HepG2 (cell line): Measurements from ENCODE around the gene IL17D. TPM values are rescaled to one million over a fixed set of nuclear protein-coding genes. Genes with fewer than 3 reads are reported as not detected.

ENCODE experiments used
- ATAC-seq: fragments of 200-7000 bp; cut with Tn5 transposase; 3 replicates; pipeline ENCODE4 v1.9.1; 2020; ENCODE audit warnings: mild to moderate bottlenecking, moderate library complexity
- BruUV-seq: library from RNA; stranded (reverse); fragments of 400-500 nt; replicated peaks from 2 replicates; lab custom pipeline; 2021; lab: Mats Ljungman, UMichigan
- CTCF ChIA-PET: fragments of 300-600 bp; formaldehyde crosslinking; extraction: SDS; loops from one replicate; lab custom pipeline; 2021; ENCODE audit warnings: low total read pairs, inconsistent platforms, low intra/inter-chr PET ratio; lab: Yijun Ruan, JAX
- POLR2A ChIA-PET: fragments of 350-600 bp; sonication (Branson Sonifier 250); formaldehyde crosslinking; loops from one replicate; lab custom pipeline; 2020; ENCODE audit warnings: antibody characterized with exemption, inconsistent platforms; lab: Yijun Ruan, JAX
- DNase-seq: peaks from one replicate; pipeline ENCODE4 v3.0.0-alpha.2; 2015; ENCODE audit warnings: low spot score
- FAIRE-seq: peaks from 3 replicates; lab custom pipeline; 2011; peaks lifted over from hg19 to GRCh38; lab: Jason Lieb, UNC
- H2AFZ ChIP-seq: one replicate; pipeline ENCODE4 v1.6.1; 2011; ENCODE audit warnings: low read length, inconsistent platforms
- H3K27ac ChIP-seq: fragments of 300-600 bp; 3 replicates; pipeline ENCODE4 v1.8.0; 2011; ENCODE audit warnings: mixed run types, mild to moderate bottlenecking, mixed read lengths, low read length, inconsistent platforms; ENCODE audit not compliant: insufficient read depth; ENCODE audit errors: extremely low read length
- H3K27me3 ChIP-seq, 2 experiments: fragments of 200-600 bp in 1 of 2; 2 replicates in 1 of 2; 3 replicates in 1 of 2; pipeline versions ENCODE4 v1.6.0 to v1.8.0; 2011; ENCODE audit warnings: low read length in 2 of 2, mild to moderate bottlenecking in 2 of 2, moderate library complexity in 2 of 2, inconsistent platforms in 1 of 2; ENCODE audit not compliant: insufficient read depth in 2 of 2, control insufficient read depth in 1 of 2
- H3K36me3 ChIP-seq, 2 experiments: fragments of 200-600 bp in 1 of 2; replicated peaks in 1 of 2; 2 replicates in 1 of 2; 3 replicates in 1 of 2; pipeline versions ENCODE4 v1.5.1 to v1.8.0; 2011; ENCODE audit warnings: low read length in 2 of 2, inconsistent platforms in 1 of 2; ENCODE audit not compliant: insufficient read depth in 2 of 2, control insufficient read depth in 1 of 2
- H3K4me1 ChIP-seq: 2 replicates; pipeline ENCODE4 v1.5.1; 2012; ENCODE audit warnings: low read length, inconsistent platforms; ENCODE audit not compliant: insufficient read depth
- H3K4me2 ChIP-seq: 2 replicates; pipeline ENCODE4 v1.6.0; 2011; ENCODE audit warnings: low read depth, low read length, inconsistent platforms
- H3K4me3 ChIP-seq, 3 experiments: fragments of 200-600 bp in 1 of 3; sonication (generic), shearing (Covaris generic) in 1 of 3; replicated peaks in 1 of 3; 2 replicates each; pipeline ENCODE4 v1.5.1; 2011 to 2016; ENCODE audit warnings: low read length in 3 of 3, inconsistent platforms in 2 of 3, low read depth in 2 of 3, mild to moderate bottlenecking in 2 of 3, control low read depth in 1 of 3, mixed read lengths in 1 of 3; ENCODE audit not compliant: insufficient read depth in 1 of 3
- H3K79me2 ChIP-seq: one replicate; pipeline ENCODE4 v1.6.1; 2011; ENCODE audit warnings: low read length, inconsistent platforms; ENCODE audit not compliant: insufficient read depth
- H3K9ac ChIP-seq: 2 replicates; pipeline ENCODE4 v1.6.0; 2011; ENCODE audit warnings: mild to moderate bottlenecking, low read depth, low read length, inconsistent platforms; ENCODE audit not compliant: insufficient read depth
- H3K9me3 ChIP-seq: 2 replicates; pipeline ENCODE4 v1.5.1; 2012; ENCODE audit warnings: mild to moderate bottlenecking, low read length
- H4K20me1 ChIP-seq: 2 replicates; pipeline ENCODE4 v1.6.0; 2011; ENCODE audit warnings: inconsistent platforms, mild to moderate bottlenecking, low read length, moderate library complexity; ENCODE audit not compliant: insufficient read depth
- ARID2 ChIP-seq: sonication (generic); formaldehyde crosslinking; IDR thresholded peaks from 2 replicates; pipeline ENCODE4 v1.8.1; 2022; ENCODE audit warnings: mild to moderate bottlenecking, missing genetic modification reagents, borderline replicate concordance
- ARNT ChIP-seq: fragments of 450-650 bp; IDR thresholded peaks from 2 replicates; pipeline ENCODE4 v1.6.1; 2017
- CEBPB ChIP-seq: IDR thresholded peaks from 2 replicates; pipeline ENCODE4 v1.6.1; 2011; ENCODE audit warnings: low read depth, low read length, improper control_type of control experiment, borderline replicate concordance
- CEBPG ChIP-seq: IDR thresholded peaks from 2 replicates; pipeline ENCODE4 v1.6.1; 2016
- KDM6A ChIP-seq: IDR thresholded peaks from 2 replicates; pipeline ENCODE4 v1.6.1; 2016; ENCODE audit warnings: low read depth
- MED13 ChIP-seq: sonication (generic); formaldehyde crosslinking; IDR thresholded peaks from 2 replicates; pipeline ENCODE4 v1.5.0; 2020; ENCODE audit warnings: missing genetic modification reagents
- SRSF9 ChIP-seq: fragments of 200-400 bp; formaldehyde crosslinking; IDR thresholded peaks from 2 replicates; pipeline ENCODE4 v1.6.1; 2018; ENCODE audit warnings: borderline replicate concordance, mild to moderate bottlenecking, low read depth, low read length; ENCODE audit not compliant: insufficient read depth, poor library complexity, severe bottlenecking
- ZNF3 ChIP-seq: IDR thresholded peaks from 2 replicates; pipeline ENCODE4 v1.7.0; 2017; ENCODE audit warnings: inconsistent platforms
- ZNF614 ChIP-seq: IDR thresholded peaks from 2 replicates; pipeline ENCODE4 v1.6.1; 2018; ENCODE audit warnings: missing biosample characterization, missing genetic modification reagents, inconsistent platforms, borderline replicate concordance
- ZSCAN9 ChIP-seq: IDR thresholded peaks from 2 replicates; pipeline ENCODE4 v1.6.1; 2016; ENCODE audit warnings: borderline replicate concordance
- WGBS: methylation state at CpG from one replicate; pipeline ENCODE4 v1.1.6; 2017; ENCODE audit warnings: low lambda C conversion rate; 5-methylcytosine and 5-hydroxymethylcytosine counted together
- in situ Hi-C: cut with HindIII; loops from 2 replicates; pipeline ENCODE4 v1.10.0; 2017; ENCODE audit warnings: low pct_unique_long_range_greater_than_20kb; ENCODE audit not compliant: extremely low pct_ligation_motif_present
- intact Hi-C: fragments of 100-400 bp; cut with micrococcal nuclease; formaldehyde crosslinking; loops from one replicate; pipeline ENCODE4 v1.10.0; 2022; ENCODE audit not compliant: unreplicated experiment
- polyA plus RNA-seq, 8 experiments: library from polyadenylated mRNA; depleted of rRNA in 3 of 8; stranded (reverse) in 7 of 8; unstranded in 1 of 8; fragments of >200 nt; fragmentation: Illumina TruSeq in 4 of 8; extraction: Trizol in 4 of 8; gene quantifications; 2 replicates each; pipeline versions ENCODE4 v1.2.1 to v1.2.3, GENCODE V29; 2011 to 2016; ENCODE audit warnings: low read depth in 4 of 8, missing spikeins in 1 of 8, mixed read lengths in 1 of 8; ENCODE audit not compliant: insufficient read depth in 1 of 8
- total RNA-seq, 5 experiments: library from RNA; depleted of rRNA; stranded (reverse); fragments of >200 nt; fragmentation: Illumina TruSeq; extraction: Trizol; gene quantifications; 2 replicates each; pipeline ENCODE4 v1.2.3, GENCODE V29; 2016; ENCODE audit warnings: low read depth in 1 of 5
- TF ChIP-seq, protein P1 (sequence below), 2 experiments: fragments of 450-650 bp in 1 of 2; sonication (generic) in 1 of 2; formaldehyde crosslinking in 1 of 2; IDR thresholded peaks; 2 replicates each; pipeline versions ENCODE4 v1.6.1 to v1.8.0; 2016 to 2022; ENCODE audit warnings: antibody characterized with exemption in 1 of 2, mild to moderate bottlenecking in 1 of 2, missing genetic modification reagents in 1 of 2

IL17D gene
- total and polyA plus RNA-seq, 2 of the 13 experiments (the other 11 are each of a cell fraction or from before 2014, with no cell fraction given) = 1.1 to 2.2 TPM

GRCh38 chr13:20658451-20659040 lies 45.0 kb upstream of the IL17D start:
- Histone ChIP-seq H2AFZ (no peak overlapping the region), H3K27ac (no peak overlapping the region), H3K4me2 (no peak overlapping the region), H3K9me3 (no peaks in the 10 kb centered on the region), H3K79me2 (no peaks in the 10 kb centered on the region), H3K4me3 (no peak overlapping the region), H3K9ac (no peak overlapping the region), H4K20me1 (no peaks in the 10 kb centered on the region), H3K4me1 (no peaks in the 10 kb centered on the region), H3K36me3 (no peaks in the 10 kb centered on the region; a peak in 1 of 5 replicates), H3K27me3 (no peaks in the 10 kb centered on the region)
- no TSS peak for BruUV-seq
- CTCF ChIA-PET = no interaction called here
- no peak for DNase-seq
- POLR2A ChIA-PET = no interaction called here
- WGBS = 97% methylated on average over 5 of the region's 5 CpGs
- FAIRE-seq = no peak
- intact Hi-C loops = no loop called here
- in situ Hi-C loops = no loop called here
- peak; percentile 67 for TF ChIP-seq CEBPB
- peak; percentile 20; the same call in 1 of the 2 replicates for TF ChIP-seq CEBPG
- no peak for TF ChIP-seq ZNF3 (CRISPR knock-in tag)
- ATAC-seq = no peak

GRCh38 chr13:20664351-20664750 lies 39.1 kb upstream of the IL17D start:
- FAIRE-seq (no peak), ATAC-seq (no peak)
- in situ Hi-C loops = no loop called here
- TF ChIP-seq ARID2 (CRISPR knock-in tag) (no peak), MED13 (CRISPR knock-in tag) (no peak), KDM6A (CRISPR knock-in tag) (no peak), ZSCAN9 (CRISPR knock-in tag) (no peak), SRSF9 (no peak), ZNF614 (no peak), ARNT (no peak)
- TF ChIP-seq, protein P1, sequence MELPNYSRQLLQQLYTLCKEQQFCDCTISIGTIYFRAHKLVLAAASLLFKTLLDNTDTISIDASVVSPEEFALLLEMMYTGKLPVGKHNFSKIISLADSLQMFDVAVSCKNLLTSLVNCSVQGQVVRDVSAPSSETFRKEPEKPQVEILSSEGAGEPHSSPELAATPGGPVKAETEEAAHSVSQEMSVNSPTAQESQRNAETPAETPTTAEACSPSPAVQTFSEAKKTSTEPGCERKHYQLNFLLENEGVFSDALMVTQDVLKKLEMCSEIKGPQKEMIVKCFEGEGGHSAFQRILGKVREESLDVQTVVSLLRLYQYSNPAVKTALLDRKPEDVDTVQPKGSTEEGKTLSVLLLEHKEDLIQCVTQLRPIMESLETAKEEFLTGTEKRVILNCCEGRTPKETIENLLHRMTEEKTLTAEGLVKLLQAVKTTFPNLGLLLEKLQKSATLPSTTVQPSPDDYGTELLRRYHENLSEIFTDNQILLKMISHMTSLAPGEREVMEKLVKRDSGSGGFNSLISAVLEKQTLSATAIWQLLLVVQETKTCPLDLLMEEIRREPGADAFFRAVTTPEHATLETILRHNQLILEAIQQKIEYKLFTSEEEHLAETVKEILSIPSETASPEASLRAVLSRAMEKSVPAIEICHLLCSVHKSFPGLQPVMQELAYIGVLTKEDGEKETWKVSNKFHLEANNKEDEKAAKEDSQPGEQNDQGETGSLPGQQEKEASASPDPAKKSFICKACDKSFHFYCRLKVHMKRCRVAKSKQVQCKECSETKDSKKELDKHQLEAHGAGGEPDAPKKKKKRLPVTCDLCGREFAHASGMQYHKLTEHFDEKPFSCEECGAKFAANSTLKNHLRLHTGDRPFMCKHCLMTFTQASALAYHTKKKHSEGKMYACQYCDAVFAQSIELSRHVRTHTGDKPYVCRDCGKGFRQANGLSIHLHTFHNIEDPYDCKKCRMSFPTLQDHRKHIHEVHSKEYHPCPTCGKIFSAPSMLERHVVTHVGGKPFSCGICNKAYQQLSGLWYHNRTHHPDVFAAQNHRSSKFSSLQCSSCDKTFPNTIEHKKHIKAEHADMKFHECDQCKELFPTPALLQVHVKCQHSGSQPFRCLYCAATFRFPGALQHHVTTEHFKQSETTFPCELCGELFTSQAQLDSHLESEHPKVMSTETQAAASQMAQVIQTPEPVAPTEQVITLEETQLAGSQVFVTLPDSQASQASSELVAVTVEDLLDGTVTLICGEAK (IDR thresholded peaks at IDR 0.05) = no peak
- TF ChIP-seq, protein P1 (CRISPR knock-in tag; IDR thresholded peaks at IDR 0.05) = no peak

More at GRCh38 chr13:20664351-20664750, 39.1 kb upstream of the IL17D start:
- no peak overlapping the region for H3K4me3 ChIP-seq
- no TSS peak for BruUV-seq
- DNase-seq = no peak
- no peaks in the 10 kb centered on the region for H4K20me1 ChIP-seq
- H3K36me3 ChIP-seq = no peaks in the 10 kb centered on the region; a peak in 1 of 5 replicates
- no peaks in the 10 kb centered on the region for H3K27me3 ChIP-seq
- no peak overlapping the region for H3K4me2 ChIP-seq
- H3K9ac ChIP-seq = no peak overlapping the region
- intact Hi-C loops = no loop called here
- H2AFZ ChIP-seq = no peak overlapping the region
- no peaks in the 10 kb centered on the region for H3K79me2 ChIP-seq
- ChIA-PET POLR2A (no interaction called here), CTCF (no interaction called here)
- no peaks in the 10 kb centered on the region for H3K4me1 ChIP-seq
- no peaks in the 10 kb centered on the region for H3K9me3 ChIP-seq
- H3K27ac ChIP-seq = no peak overlapping the region
